ENCODE results near the gene SPIN2B.
A peak's percentile ranks its signal among the peaks of the same experiment; 100 is the strongest.
"Not testable (repeated sequence)": the region's sequence is repeated elsewhere in the genome, so short reads cannot be mapped to it uniquely, and the experiment has no call there.

SPIN2B gene

GRCh38 chrX:57121162-57121755, at the start of gene SPIN2B:
Gene SPIN2B, minus strand, starts transcription at chrX:57121548.
- TF ChIP-seq GATA1 (IDR thresholded peaks at IDR 0.05; ENCODE audit: low read depth, low read length) (no peak), POLR2A (IDR thresholded peaks at IDR 0.05; ENCODE audit: low read length) (peak; percentile 87)
- peak; percentile 81 to 86 for DNase-seq

DNA sequence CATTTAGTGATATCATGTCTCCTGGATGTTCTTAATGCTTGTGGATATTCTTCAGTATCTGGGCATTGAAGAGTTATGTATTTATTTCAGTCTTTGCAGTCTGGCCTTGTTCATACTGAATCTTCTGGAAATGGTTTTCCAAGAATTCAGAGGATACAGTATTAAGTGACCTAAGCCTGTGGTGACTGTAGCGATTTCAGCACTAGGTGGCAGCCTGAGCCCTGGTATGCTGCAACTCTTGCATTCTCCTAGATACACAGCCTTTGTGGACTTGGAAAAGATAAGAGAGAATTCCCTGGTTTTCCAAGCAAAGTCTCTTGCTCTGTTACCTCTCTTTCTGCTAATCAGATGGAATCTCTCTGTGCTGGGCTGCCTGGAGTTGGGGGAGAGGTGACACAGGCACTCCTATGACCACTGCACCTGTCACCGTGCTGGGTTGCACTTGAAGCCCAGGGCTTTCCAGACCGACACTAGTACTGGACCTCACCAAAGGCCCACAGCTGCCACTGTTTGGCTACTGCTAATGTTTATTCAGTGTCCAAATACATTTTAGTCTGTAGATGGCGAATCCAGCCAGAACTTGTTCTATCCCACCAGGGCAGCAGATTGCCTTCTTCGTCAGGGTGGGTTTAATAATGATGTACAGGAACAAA, 35.2 kb upstream of the SPIN2B start:
- TF ChIP-seq POLR2A (IDR thresholded peaks at IDR 0.05; ENCODE audit: low read length), result no peak
- DNase-seq, result peak in 1 of 2 experiments; percentile 5

DNA sequence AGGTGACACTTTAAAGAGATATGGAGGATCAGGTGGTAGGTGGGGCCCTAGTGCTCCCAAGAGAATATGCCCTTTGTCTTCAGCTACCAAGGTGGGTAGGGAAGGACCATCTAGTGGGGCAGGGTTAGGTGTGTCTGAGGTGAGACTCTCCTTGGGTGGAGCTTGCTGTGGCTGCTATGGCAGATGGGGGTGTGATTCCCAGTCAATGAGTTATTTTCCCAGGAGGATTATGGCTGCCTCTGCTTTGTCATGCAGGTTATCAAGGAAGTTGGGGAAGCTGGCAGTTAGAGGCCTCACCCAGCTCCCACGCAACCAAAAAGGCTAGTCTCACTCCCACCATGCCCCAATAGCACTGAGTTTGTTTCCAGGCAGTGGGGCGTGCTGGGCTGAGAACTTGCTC, 33.8 kb upstream of the SPIN2B start:
- TF ChIP-seq GATA1 (IDR thresholded peaks at IDR 0.05; ENCODE audit: low read depth, low read length) (no peak), POLR2A (IDR thresholded peaks at IDR 0.05; ENCODE audit: low read length) (no peak)

DNA sequence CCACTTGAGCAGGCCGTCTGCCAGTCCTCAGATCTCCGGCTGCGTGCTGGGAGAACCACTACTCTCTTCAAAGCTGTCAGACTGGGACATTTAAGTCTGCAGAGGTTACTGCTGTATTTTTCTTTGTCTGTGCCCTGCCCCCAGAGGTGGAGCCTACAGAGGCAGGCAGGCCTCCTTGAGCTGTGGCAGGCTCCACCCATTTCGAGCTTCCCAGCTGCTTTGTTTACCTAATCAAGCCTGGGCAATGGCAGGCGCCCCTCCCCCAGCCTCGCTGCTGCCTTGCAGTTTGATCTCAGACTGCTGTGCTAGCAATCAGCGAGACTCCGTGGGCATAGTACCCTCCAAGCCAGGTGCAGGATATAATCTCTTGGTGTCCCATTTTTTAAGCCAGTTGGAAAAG, 30.9 kb upstream of the SPIN2B start:
- DNase-seq, result not testable (repeated sequence)

More for the DNA sequence above, 33.8 kb upstream of the SPIN2B start:
- no peak for DNase-seq

GRCh38 chrX:57138674-57139073, 17.3 kb upstream of the SPIN2B start:
- no peak for DNase-seq
- no peak for TF ChIP-seq POLR2A (IDR thresholded peaks at IDR 0.05; ENCODE audit: low read length)
- TF ChIP-seq GATA1 (IDR thresholded peaks at IDR 0.05; ENCODE audit: low read depth, low read length), result no peak

DNA sequence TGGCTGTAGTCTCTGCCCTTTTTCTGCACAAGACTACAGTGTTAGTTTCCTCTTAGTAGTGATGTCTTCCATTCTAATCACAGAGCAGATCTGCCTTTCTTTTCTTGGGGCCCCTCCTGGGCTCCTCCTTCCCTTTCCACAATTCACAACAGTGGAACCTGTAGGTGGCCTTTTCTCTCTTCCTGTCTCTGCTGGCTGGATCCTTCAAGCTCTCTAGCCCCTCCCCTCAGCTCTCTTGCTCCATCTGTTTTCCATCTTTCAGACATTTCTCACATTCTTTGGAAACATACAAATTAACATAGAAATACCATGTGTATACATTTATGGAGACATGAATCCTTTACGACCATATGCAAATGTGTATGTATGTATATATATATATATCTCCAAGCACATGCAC, 16.2 kb upstream of the SPIN2B start:
- DNase-seq, result no peak
- TF ChIP-seq POLR2A (IDR thresholded peaks at IDR 0.05; ENCODE audit: low read length) (no peak), GATA1 (IDR thresholded peaks at IDR 0.05; ENCODE audit: low read depth, low read length) (no peak)

- DNase-seq, result not testable (repeated sequence)
Measured at GRCh38 chrX:57137073-57137472, 15.7 kb upstream of the SPIN2B start, which contains the start of gene SPIN2A. Gene SPIN2A, minus strand, starts transcription at chrX:57137397. Its CDS starts 800 bp downstream, at chrX:57136597.

DNA sequence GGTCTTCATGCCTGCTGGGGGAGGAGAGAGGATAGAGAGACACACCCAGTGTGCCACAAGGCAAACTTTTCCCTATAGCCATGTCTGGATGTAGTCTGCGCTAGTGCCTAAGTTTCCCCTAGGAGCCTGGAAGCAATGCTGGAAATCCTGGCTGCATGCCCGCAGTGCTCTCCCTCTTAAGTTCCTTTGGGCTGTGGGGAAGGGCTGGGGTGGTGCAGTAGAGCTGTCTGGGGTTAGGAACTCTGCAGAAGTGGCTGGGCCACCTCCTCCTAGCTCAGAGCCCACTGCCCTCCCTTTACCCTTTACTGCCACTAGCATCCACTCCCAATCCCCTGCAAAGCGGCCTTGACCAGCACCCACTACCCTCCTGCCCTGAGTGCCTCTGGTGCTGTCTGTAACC, 15.2 kb upstream of the SPIN2B start:
- not testable (repeated sequence) for DNase-seq

DNA sequence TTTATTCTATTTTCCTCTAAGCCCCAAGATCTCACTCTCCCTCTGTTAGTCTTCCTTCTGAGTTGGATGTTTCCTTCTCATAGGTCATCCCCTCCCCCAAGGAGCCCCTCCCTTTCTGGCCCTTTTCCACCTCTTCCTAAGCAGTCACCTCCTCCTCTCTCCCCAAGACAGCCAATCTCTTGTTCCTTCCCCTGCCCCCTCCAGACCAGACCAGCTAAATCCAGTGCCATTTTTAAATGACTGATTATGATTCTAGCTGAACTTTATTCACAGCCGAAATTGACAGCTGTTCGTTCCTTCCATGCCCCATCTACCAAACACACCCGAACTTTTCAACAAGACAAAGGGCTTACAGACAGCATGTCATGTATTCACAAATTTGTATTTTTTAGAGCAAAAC, 13.9 kb upstream of the SPIN2B start:
- TF ChIP-seq GATA1 (IDR thresholded peaks at IDR 0.05; ENCODE audit: low read depth, low read length), result no peak
- TF ChIP-seq POLR2A (IDR thresholded peaks at IDR 0.05; ENCODE audit: low read length), result no peak
- DNase-seq, result no peak

DNA sequence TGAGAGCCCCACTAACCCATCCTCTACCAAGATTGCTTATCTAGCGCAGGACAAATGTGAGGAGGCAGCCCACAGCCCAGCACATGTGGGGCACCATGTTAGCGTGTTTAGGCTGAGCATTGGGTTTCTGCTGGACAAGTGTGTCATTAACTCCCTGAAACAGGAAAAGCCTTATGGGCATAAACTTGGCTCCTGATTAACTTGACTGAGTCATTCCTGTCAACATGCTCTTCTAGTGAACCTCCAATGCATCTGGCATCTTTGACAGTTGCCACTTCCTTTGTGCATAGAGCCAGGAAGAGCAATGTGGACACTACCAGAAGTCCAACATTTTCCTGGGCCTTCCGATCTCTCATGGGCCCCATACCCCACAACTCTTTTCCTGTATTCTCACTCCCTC, 13.4 kb upstream of the SPIN2B start:
- no peak for DNase-seq
- no peak for TF ChIP-seq GATA1 (IDR thresholded peaks at IDR 0.05; ENCODE audit: low read depth, low read length)
- no peak for TF ChIP-seq POLR2A (IDR thresholded peaks at IDR 0.05; ENCODE audit: low read length)

DNA sequence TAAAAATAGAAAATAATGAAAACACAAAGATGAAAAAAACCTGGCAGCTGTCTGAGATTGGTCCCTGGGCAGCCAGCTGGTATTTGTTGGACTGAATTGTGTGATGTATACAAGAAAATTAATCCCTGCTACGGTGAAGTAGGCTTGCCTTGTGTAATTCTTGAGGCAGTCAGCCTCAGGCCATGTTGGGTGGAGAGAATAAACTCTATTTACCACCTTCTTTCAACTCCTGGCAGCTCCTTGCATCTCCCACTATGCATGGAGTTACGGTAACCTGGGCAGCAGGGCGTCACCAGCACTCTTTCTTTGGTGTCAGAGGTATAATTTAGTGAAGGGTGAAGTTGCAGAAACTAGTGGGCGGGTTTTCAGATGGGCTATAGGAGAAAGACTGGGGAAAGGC, 12.4 kb upstream of the SPIN2B start:
- DNase-seq, result no peak
- TF ChIP-seq GATA1 (IDR thresholded peaks at IDR 0.05; ENCODE audit: low read depth, low read length) (no peak), POLR2A (IDR thresholded peaks at IDR 0.05; ENCODE audit: low read length) (no peak)

- peak; percentile 23 to 49 for DNase-seq
Measured at GRCh38 chrX:57133284-57133683, 11.9 kb upstream of the SPIN2B start.

- DNase-seq, result no peak
- TF ChIP-seq POLR2A (IDR thresholded peaks at IDR 0.05; ENCODE audit: low read length) (no peak), GATA1 (IDR thresholded peaks at IDR 0.05; ENCODE audit: low read depth, low read length) (no peak)
Measured at GRCh38 chrX:57132046-57132445, 10.7 kb upstream of the SPIN2B start.

DNA sequence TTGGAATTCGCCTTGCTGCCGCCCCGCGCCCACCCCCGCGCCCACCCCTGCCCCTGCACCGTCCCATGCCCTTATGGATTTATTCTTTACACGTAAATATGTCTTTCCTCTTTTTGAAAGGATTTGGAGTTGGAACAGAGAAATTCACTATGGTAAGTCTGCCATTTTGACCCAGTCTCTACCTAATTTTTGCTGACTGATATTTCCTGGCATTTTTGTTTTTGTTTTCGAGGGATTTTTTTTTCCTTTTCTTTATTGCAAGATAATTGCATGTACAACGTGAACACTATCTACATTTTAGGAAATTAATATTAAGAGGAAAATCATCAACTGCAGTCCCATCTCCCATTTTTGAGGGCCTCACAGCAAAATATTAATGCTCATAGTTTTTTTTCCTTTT, 468 bp upstream of the SPIN2B start:
- DNase-seq, result peak; percentile 15 to 23
- TF ChIP-seq POLR2A (IDR thresholded peaks at IDR 0.05; ENCODE audit: low read length) (no peak), GATA1 (IDR thresholded peaks at IDR 0.05; ENCODE audit: low read depth, low read length) (no peak)

GRCh38 chrX:57120619-57121161, 658 bp downstream of the SPIN2B start:
- not testable (repeated sequence) for DNase-seq

DNA sequence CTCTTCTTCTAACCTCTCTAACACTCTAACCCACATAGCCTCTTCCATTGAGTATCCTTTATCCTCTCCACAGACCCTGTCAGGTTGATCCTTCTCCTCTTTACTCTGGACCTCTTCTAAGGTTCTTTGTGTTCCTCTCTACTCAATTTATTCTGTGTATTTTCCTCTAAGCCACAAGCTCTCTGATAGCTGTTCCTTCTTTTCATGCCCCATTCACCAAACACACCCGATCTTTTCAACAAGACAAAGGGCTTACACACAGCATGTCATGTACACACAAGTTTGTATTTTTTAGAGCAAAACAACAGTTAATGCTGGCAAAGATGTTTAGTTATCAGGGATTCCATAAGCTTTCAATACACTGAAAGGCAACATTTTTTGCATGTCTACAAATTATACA, 1.9 kb downstream of the SPIN2B start:
- TF ChIP-seq POLR2A (IDR thresholded peaks at IDR 0.05; ENCODE audit: low read length) (no peak), GATA1 (IDR thresholded peaks at IDR 0.05; ENCODE audit: low read depth, low read length) (no peak)
- no peak for DNase-seq

GRCh38 chrX:57117566-57117965, 3.8 kb downstream of the SPIN2B start:
- DNase-seq, result peak; percentile 27 to 48

Measured in erythroblast (primary cell).